Activated T-cell treated with anti-CD3 and anti-CD28 coated beads, Interleukin-2, amount 50 U/mL, for 72 hours (primary cell): ENCODE measurements around the gene RNF214. TPM values are rescaled to one million over a fixed set of nuclear protein-coding genes. Genes with fewer than 3 reads are reported as not detected.

ENCODE experiments used
- ATAC-seq, 2 donors: fragments of 150-1000 bp; cut with Tn5 transposase; replicated peaks in 1 of 2; 2 replicates each; pipeline ENCODE4 v1.10.0; 2021; ENCODE audit warnings: moderate library complexity in 2 of 2, mild to moderate bottlenecking in 1 of 2
- DNase-seq, 2 donors: peaks; one replicate each; pipeline ENCODE4 v3.0.0; 2021 to 2022; ENCODE audit warnings: mixed read lengths in 1 of 2
- H3K27ac Mint-ChIP-seq: one replicate; pipeline ENCODE4 v1.8.0; 2022; ENCODE audit warnings: mild to moderate bottlenecking, moderate library complexity, mixed read lengths
- H3K27me3 Mint-ChIP-seq: one replicate; pipeline ENCODE4 v1.8.0; 2022; ENCODE audit warnings: low read depth, mixed read lengths
- H3K36me3 Mint-ChIP-seq, 2 donors: one replicate each; pipeline ENCODE4 v1.8.0; 2022; ENCODE audit warnings: mixed read lengths in 2 of 2, mild to moderate bottlenecking in 1 of 2; ENCODE audit not compliant: insufficient read depth in 2 of 2
- H3K4me1 Mint-ChIP-seq: one replicate; pipeline ENCODE4 v1.8.0; 2022; ENCODE audit warnings: low read depth, mixed read lengths
- H3K4me3 Mint-ChIP-seq, 2 donors: one replicate each; pipeline ENCODE4 v1.8.0; 2022; ENCODE audit warnings: mild to moderate bottlenecking in 2 of 2, mixed read lengths in 2 of 2, moderate library complexity in 2 of 2
- H3K9me3 Mint-ChIP-seq, 2 donors: one replicate each; pipeline ENCODE4 v1.8.0; 2022; ENCODE audit warnings: mixed read lengths in 2 of 2
- total RNA-seq, 2 donors: library from RNA; stranded (reverse); gene quantifications; one replicate each; pipeline ENCODE4 v1.2.3, GENCODE V29; 2022

RNF214 gene
- total RNA-seq, 2 donors from 2014 or later = 30.7 to 33.5 TPM

GRCh38 chr11:117223741-117224689 is 8.5 kb upstream of the RNF214 start:
- DNase-seq (no peak), ATAC-seq (no peak)
- H3K4me1 Mint-ChIP-seq = peaks cover 24% of the 10 kb centered on the region
- H3K9me3 Mint-ChIP-seq = no peaks in the 10 kb centered on the region
- no peak overlapping the region for H3K4me3 Mint-ChIP-seq
- H3K27ac Mint-ChIP-seq = peak overlapping the region; percentile 44
- H3K27me3 Mint-ChIP-seq = no peaks in the 10 kb centered on the region
- H3K36me3 Mint-ChIP-seq = peaks cover 18 to 30% of the 10 kb centered on the region in 2 donors

DNA sequence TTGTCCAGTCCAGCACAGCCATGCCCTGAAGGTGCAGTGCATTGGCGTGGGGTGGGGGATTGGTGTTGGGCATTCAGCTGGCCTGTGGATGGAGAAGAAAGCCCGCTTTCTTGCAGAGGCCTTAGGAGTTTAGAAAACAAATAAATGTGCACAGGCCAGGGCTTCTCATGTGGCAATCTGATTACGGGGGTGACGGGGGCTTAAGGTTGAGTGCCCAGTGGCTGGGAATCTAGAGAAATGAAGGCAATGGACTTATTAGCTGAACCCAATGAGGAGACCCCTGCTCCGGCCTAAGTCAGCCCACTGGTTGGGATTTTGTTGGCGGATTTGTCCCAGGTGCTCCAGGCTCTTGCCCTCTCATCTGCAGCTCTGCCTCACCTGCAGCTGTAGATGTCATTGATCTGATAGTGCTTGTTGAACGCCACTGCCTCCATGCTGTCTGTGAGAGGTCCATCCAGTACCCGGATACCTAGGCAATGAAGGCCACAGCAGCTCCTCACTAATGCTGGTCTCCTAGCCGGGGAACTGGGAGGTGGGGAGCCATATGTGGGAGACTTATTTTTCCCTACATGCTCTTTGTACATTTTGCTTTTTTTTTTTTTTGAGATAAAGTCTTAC is 6.8 kb upstream of the RNF214 start:
- no peaks in the 10 kb centered on the region for H3K9me3 Mint-ChIP-seq
- H3K4me1 Mint-ChIP-seq = peaks cover 41% of the 10 kb centered on the region
- no peak overlapping the region for H3K27ac Mint-ChIP-seq
- no peak overlapping the region for H3K4me3 Mint-ChIP-seq
- ATAC-seq (no peak), DNase-seq (no peak)
- H3K36me3 Mint-ChIP-seq = peaks cover 19 to 36% of the 10 kb centered on the region in 2 donors
- no peaks in the 10 kb centered on the region for H3K27me3 Mint-ChIP-seq

GRCh38 chr11:117226388-117227385 is 5.8 kb upstream of the RNF214 start:
- H3K27ac Mint-ChIP-seq = peak overlapping the region; percentile 44
- H3K9me3 Mint-ChIP-seq = no peaks in the 10 kb centered on the region
- H3K4me3 Mint-ChIP-seq = no peak overlapping the region
- H3K4me1 Mint-ChIP-seq = peaks cover 45% of the 10 kb centered on the region
- peak; percentile 36 to 41 for ATAC-seq
- peak; percentile 39 to 49 for DNase-seq
- H3K36me3 Mint-ChIP-seq = peaks cover 20 to 41% of the 10 kb centered on the region in 2 donors
- no peaks in the 10 kb centered on the region for H3K27me3 Mint-ChIP-seq

DNA sequence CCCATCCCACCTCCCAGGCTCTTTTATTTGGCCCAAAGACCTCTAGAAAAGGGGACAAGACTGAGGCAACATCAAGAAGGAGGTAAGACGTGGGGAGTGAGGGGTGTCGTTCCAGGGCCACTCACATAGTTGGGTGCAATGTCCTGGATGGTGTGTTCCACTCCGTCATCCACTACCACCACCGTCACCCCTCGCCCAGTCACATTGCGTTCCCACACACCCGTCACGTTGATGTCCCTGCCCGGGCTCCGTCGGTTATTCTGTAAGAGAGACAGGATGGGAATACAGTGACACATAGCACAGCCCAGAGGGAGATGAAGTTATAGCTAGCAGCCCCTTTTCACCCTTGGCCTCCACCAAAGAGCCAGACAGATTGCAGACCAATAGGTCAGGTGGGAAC is 4.4 kb upstream of the RNF214 start:
- ATAC-seq (no peak), DNase-seq (no peak)
- Mint-ChIP-seq H3K4me3 (peak overlapping the region; percentile 15 to 42), H3K27me3 (no peaks in the 10 kb centered on the region), H3K4me1 (peaks cover 45% of the 10 kb centered on the region), H3K36me3 (peaks cover 20 to 41% of the 10 kb centered on the region in 2 donors), H3K27ac (peak overlapping the region; percentile 85), H3K9me3 (no peaks in the 10 kb centered on the region)

GRCh38 chr11:117229411-117229810 is 3.1 kb upstream of the RNF214 start:
- H3K4me3 Mint-ChIP-seq = peak overlapping the region; percentile 89 to 95
- no peaks in the 10 kb centered on the region for H3K27me3 Mint-ChIP-seq
- peaks cover 58% of the 10 kb centered on the region for H3K4me1 Mint-ChIP-seq
- no peaks in the 10 kb centered on the region for H3K9me3 Mint-ChIP-seq
- ATAC-seq (no peak), DNase-seq (no peak)
- H3K36me3 Mint-ChIP-seq = peaks cover 16 to 41% of the 10 kb centered on the region in 2 donors
- peak overlapping the region; percentile 18 for H3K27ac Mint-ChIP-seq

DNA sequence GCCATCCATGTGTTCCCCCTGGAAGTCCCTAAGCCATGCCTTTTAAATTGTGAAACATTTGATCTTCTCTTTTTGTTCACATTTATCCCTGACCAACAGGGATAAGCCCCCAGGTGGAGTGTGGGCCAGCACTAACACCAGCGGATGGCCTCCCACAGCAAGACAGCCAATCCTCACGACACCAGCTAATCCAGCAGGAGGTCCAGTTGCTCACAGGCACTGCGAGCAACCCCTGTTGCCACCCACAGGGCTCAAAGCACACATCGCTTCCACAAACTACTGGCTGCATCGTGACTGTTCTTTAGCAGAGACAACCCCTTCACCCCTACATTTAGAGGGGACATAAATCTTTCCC is 2.6 kb upstream of the RNF214 start:
- Mint-ChIP-seq H3K36me3 (peaks cover 16 to 41% of the 10 kb centered on the region in 2 donors), H3K27me3 (no peaks in the 10 kb centered on the region), H3K27ac (peak overlapping the region; percentile 88), H3K9me3 (no peaks in the 10 kb centered on the region), H3K4me3 (peak overlapping the region; percentile 89 to 95), H3K4me1 (peaks cover 59% of the 10 kb centered on the region)
- peak in 1 of 2 donors; percentile 22 for ATAC-seq
- DNase-seq = no peak

DNA sequence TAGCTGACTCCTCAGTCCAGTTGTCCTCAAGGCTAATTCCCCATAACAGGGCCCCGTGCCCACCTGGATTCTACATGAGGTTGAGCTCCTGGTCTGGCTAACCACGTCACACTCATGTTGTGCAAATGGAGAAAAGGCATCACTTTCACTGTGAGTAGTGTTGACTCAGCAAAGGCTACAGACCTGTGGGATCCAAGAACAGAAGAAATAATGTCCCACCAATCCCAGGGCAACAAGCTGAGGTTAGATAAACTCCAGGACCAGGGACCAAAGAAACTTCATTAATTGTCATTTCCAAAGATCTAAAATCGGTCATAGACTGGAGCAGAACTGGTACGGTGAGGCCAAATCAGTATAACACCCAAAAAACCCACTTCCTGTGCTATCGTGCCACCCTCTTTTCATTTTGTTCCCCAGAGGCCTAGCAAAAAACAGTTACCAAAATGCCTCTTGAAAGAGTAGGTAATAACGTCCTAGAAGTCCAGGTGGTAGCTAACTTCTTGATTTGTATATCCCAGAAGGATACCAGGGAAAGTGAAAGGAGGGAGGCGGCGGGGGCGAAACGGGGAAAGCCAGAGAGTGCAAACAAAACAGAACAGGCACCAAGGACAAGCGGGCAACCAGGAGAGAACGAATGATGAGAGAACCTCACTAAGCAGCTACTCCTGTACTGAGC is 2.0 kb upstream of the RNF214 start:
- ATAC-seq (peak; percentile 67 to 69), DNase-seq (peak; percentile 72 to 73)
- H3K4me1 Mint-ChIP-seq = peaks cover 59% of the 10 kb centered on the region
- H3K36me3 Mint-ChIP-seq = peaks cover 16 to 38% of the 10 kb centered on the region in 2 donors
- H3K9me3 Mint-ChIP-seq = no peaks in the 10 kb centered on the region
- H3K27ac Mint-ChIP-seq = peak overlapping the region; percentile 88
- H3K27me3 Mint-ChIP-seq = no peaks in the 10 kb centered on the region
- peak overlapping the region; percentile 89 to 95 for H3K4me3 Mint-ChIP-seq

DNA sequence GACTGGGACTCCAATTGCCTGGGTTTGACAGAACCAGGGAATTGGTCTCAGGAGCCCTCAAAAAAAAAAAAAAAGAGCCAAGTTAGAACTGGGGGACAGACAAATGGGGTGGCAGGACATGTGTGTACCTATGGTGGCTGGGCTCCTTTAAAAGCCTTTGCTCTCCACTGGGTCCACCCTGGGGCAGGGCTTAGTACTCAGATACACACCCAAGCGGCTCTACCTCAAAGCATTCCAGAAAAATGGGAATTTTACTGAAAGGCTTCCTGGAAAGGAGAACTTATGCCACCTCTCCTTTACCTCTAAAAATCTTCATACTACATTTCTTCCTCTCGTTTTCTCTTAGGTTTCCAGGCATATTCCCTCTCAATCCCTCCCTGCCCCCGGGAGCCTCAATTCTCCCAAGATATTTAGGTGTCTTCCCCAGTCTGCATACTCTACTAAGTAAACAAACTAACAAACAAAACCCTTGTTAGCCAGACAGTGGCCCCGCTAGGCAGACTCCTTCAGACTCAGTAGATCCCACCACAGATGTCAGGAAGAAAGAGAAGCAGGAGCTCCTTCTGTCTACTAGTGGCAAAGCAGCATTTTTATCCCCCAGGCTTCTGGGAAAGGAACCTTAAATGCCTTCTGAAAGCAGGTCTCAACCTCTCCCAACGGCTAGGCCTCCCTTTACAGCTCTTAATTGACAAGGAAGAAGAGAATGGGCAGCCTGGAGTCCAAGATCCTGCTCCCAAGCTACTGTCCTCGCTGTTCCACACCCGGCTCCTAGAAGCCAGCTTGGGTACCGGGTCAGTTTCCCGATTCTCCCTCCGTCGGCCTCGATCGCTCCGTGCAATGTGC is 1.3 kb upstream of the RNF214 start:
- Mint-ChIP-seq H3K9me3 (no peaks in the 10 kb centered on the region), H3K27ac (peak overlapping the region; percentile 88), H3K27me3 (no peaks in the 10 kb centered on the region), H3K4me1 (peaks cover 58% of the 10 kb centered on the region), H3K4me3 (peak overlapping the region; percentile 89 to 95), H3K36me3 (peaks cover 16 to 36% of the 10 kb centered on the region in 2 donors)
- ATAC-seq (peak; percentile 2 to 4), DNase-seq (peak in 1 of 2 donors; percentile 16)

DNA sequence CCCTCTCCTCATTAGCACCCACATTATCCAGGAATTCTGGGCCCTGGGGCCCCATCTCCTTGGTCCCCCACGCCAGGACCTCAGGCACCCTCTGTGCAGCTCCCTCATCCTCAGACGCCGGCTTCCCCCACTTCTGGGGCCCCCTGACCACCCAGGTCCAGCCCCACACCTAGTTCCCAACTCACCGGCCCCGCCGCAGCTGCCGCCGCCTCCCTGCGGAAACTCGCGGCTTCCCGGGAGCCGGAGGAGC is 704 bp upstream of the RNF214 start, which contains the start of gene PCSK7:
TSS of gene PCSK7 (minus strand) at position 232 of the 250 bp plus-strand sequence. CDS start 2,229 bp downstream, outside the sequence.
- Mint-ChIP-seq H3K36me3 (peaks cover 16 to 31% of the 10 kb centered on the region in 2 donors), H3K9me3 (no peaks in the 10 kb centered on the region), H3K27ac (peak within 1 kb of the TSS; percentile 95), H3K4me3 (peak within 1 kb of the TSS; percentile 89 to 95), H3K4me1 (peaks cover 52% of the 10 kb centered on the region), H3K27me3 (no peaks in the 10 kb centered on the region)
- DNase-seq (peak in 1 of 2 donors; percentile 83), ATAC-seq (no peak)

GRCh38 chr11:117232911-117233409 is 489 bp downstream of the RNF214 start:
- Mint-ChIP-seq H3K36me3 (peaks cover 12 to 27% of the 10 kb centered on the region in 2 donors), H3K4me1 (peaks cover 45% of the 10 kb centered on the region), H3K27me3 (no peaks in the 10 kb centered on the region), H3K9me3 (no peaks in the 10 kb centered on the region), H3K27ac (peak overlapping the region; percentile 89), H3K4me3 (peak overlapping the region; percentile 89 to 90)
- ATAC-seq = no peak
- peak in 1 of 2 donors; percentile 28 for DNase-seq

- Mint-ChIP-seq H3K27me3 (no peaks in the 10 kb centered on the region), H3K4me1 (peaks cover 13% of the 10 kb centered on the region), H3K9me3 (no peaks in the 10 kb centered on the region), H3K4me3 (no peak overlapping the region), H3K27ac (no peak overlapping the region), H3K36me3 (peaks cover 0 to 4% of the 10 kb centered on the region in 2 donors)
- no peak for DNase-seq
- ATAC-seq = peak in 1 of 2 donors; percentile 61
Observed at GRCh38 chr11:117238221-117238620, 5.8 kb downstream of the RNF214 start.
